GM12864 (cell line): ENCODE data around the gene GRIN2A.
"Not testable (repeated sequence)": the region's sequence is repeated elsewhere in the genome, so short reads cannot be mapped to it uniquely, and the experiment has no call there.

ENCODE experiments used
- DNase-seq: peaks from one replicate; pipeline ENCODE4 v3.0.0-alpha.2; 2011; ENCODE audit warnings: low read depth
- H3K4me3 ChIP-seq: 2 replicates; pipeline ENCODE4 v1.5.1; 2011; ENCODE audit warnings: mild to moderate bottlenecking, low read depth, low read length, control low read depth
- CTCF ChIP-seq: IDR thresholded peaks from 2 replicates; pipeline ENCODE4 v1.5.1; 2011; ENCODE audit warnings: low read depth, mild to moderate bottlenecking, moderate library complexity, low read length, control low read depth, inconsistent platforms; ENCODE audit errors: missing control alignments

Gene GRIN2A

DNA sequence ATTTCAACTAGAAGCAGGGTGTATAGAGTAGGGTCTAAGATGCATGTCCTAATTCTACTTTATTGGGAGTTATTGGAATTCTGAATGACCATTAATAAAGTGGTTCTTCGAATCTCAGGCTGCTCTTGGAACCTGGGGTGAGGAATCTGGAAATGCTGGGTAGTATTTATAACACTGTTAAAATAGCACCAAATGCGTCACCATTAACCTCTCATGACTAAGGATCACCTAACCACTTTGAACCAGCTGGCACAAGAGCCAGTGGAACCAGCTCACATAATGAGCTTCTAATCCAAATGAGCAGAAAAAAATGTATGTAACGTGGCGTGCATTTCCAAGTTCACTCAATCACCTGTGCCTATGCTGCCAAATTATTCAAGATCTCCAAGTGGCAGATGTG, 281.7 kb downstream of the GRIN2A start:
- DNase-seq, result no peak
- no peak overlapping the region for H3K4me3 ChIP-seq
- no peak for TF ChIP-seq CTCF

DNA sequence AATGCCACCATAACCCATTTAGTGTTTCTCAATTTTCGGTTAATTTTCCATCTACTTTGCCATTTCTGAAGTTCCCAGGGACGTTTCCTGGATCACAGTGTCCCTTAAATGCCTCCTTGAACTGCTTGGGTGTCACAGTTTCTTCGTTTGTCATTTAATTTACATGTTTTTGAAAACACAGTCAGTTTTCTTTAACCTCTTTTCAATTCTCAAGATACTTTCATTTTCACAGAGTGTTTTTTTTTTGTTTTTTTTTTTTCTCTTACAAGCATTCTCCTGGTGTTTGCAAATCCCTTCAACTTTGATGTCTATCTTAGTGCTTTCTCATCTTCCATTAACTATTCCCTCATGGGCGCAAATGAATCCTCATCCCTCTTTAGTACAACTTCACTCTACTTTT, 283.7 kb downstream of the GRIN2A start:
- no peak overlapping the region for H3K4me3 ChIP-seq
- TF ChIP-seq CTCF, result no peak
- no peak for DNase-seq

- DNase-seq, result no peak
- no peak for TF ChIP-seq CTCF
- no peak overlapping the region for H3K4me3 ChIP-seq
Observed at GRCh38 chr16:9898124-9898523, 284.1 kb downstream of the GRIN2A start.

GRCh38 chr16:9895817-9896216, 286.4 kb downstream of the GRIN2A start:
- H3K4me3 ChIP-seq, result no peak overlapping the region
- DNase-seq, result no peak
- TF ChIP-seq CTCF, result no peak

DNA sequence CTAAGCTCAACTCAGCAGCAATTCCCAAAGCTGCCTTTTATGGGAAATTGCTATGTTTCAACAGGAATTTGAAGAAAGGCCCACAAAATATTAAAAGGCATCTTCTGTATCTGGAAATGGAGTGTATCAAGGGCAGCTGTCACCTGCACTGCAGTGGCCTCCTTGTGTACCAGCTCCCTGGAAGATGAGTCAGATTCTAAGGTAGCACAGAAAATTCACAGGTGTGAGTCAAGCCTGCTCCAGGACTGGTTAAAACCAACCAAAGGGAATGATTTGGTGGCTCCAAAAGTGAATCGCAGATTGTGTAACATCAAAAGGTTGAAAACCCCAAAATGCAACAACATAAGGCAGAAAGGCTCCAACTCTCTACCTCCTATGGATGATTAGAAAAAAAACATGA, 296.4 kb downstream of the GRIN2A start:
- TF ChIP-seq CTCF, result no peak
- DNase-seq, result no peak
- no peak overlapping the region for H3K4me3 ChIP-seq

- no peak for TF ChIP-seq CTCF
- no peak overlapping the region for H3K4me3 ChIP-seq
Observed at GRCh38 chr16:9885467-9885866, 296.8 kb downstream of the GRIN2A start.

GRCh38 chr16:9875981-9876380, 306.2 kb downstream of the GRIN2A start:
- H3K4me3 ChIP-seq, DNase-seq: not testable (repeated sequence)

More at GRCh38 chr16:9885467-9885866, 296.8 kb downstream of the GRIN2A start:
- no peak for DNase-seq

DNA sequence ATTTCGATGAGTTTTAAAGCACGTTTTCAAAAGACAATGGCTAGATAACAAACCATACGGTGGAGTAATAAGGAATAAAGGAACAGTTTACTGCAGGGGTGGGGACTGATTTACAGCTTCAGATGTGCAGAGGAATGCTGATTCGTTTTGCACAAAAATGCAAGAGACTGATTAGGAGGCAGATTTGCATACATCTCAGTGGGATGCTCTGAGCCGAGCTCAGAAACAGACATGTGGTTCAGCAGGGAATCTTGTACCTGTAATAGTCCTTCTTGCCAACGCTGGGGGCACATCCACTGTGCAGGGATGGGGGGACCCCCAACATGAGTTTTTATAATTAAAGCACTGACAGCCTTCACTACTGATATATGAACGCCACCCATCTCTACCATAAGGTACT, 308.0 kb downstream of the GRIN2A start:
- TF ChIP-seq CTCF, result no peak
- no peak overlapping the region for H3K4me3 ChIP-seq
- no peak for DNase-seq
